IgD-negative memory B cell (primary cell): Measurements from ENCODE around the gene GSTM3. TPM values are rescaled to one million over a fixed set of nuclear protein-coding genes. Genes with fewer than 3 reads are reported as not detected.
A peak's percentile ranks its signal among the peaks of the same experiment; 100 is the strongest.

Experiments
- H3K27ac Mint-ChIP-seq, 3 donors: one replicate each; pipeline ENCODE4 v1.8.0; 2020 to 2022; ENCODE audit warnings: mild to moderate bottlenecking in 3 of 3, mixed read lengths in 3 of 3, moderate library complexity in 1 of 3
- H3K27me3 Mint-ChIP-seq: one replicate; pipeline ENCODE4 v1.8.0; 2021; ENCODE audit warnings: mixed read lengths
- H3K36me3 Mint-ChIP-seq: one replicate; pipeline ENCODE4 v1.8.0; 2020; ENCODE audit warnings: mild to moderate bottlenecking, mixed read lengths
- H3K4me1 Mint-ChIP-seq, 3 donors: one replicate each; pipeline ENCODE4 v1.8.0; 2020 to 2022; ENCODE audit warnings: mixed read lengths in 3 of 3, mild to moderate bottlenecking in 1 of 3
- H3K4me3 Mint-ChIP-seq, 4 donors: one replicate each; pipeline ENCODE4 v1.8.0; 2020 to 2022; ENCODE audit warnings: mild to moderate bottlenecking in 4 of 4, mixed read lengths in 4 of 4, moderate library complexity in 3 of 4
- H3K9me3 Mint-ChIP-seq, 3 donors: one replicate each; pipeline ENCODE4 v1.8.0; 2020 to 2021; ENCODE audit warnings: mixed read lengths in 3 of 3, mild to moderate bottlenecking in 1 of 3
- polyA plus RNA-seq: library from polyadenylated mRNA; unstranded; fragments of 300-500 nt; fragmentation: Illumina TruSeq; gene quantifications from one replicate; pipeline ENCODE4 v1.2.3, GENCODE V29; 2021

The GSTM3 gene
- 4.6 TPM for polyA plus RNA-seq

DNA sequence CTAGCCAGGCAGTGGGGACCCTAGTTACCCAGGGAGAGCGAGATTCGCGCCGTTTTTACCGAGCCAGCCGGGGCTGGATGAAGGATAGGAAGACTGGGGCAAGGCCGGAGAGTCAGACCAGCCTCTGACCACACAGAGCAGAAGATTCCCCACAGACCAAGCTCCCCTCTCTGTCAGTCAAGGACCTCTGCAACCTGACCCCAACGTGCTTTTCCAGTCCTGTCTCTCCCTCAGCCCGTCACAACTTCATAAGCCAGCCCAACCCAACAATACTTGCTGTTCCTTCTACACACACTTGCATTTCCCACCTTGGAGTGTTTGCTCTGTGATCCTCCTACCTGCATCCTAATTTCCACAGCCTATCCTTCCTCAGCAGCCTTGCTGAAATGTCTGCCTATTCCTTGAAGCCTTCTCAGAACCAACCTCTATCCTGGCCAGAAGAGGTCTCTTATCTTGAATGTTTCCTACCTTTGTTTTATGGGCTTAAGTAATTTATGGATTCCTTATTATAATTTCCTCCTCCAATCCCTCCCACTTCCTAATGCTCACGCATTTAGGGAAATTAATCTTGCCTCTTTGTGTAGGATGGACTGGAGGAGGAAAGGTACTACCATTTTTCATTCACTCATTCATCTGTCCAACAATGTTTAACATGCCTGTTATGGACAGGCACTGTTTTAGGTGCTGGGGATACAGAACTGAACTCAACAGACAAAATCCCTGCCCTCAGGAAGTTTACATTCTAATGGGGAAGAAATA lies at the start of gene GSTM3:
TSS of gene GSTM3 (minus strand) at position 424 of the 759 bp plus-strand sequence. CDS start 751 bp downstream, outside the sequence.
- H3K4me3 Mint-ChIP-seq, result peak within 1 kb of the TSS; percentile 62 to 94 (median 80)
- peaks cover 11% of the 10 kb centered on the region for H3K27me3 Mint-ChIP-seq
- H3K4me1 Mint-ChIP-seq, result peaks cover 4 to 10% (median 4%) of the 10 kb centered on the region in 3 donors
- H3K36me3 Mint-ChIP-seq, result no peaks in the 10 kb centered on the region
- H3K27ac Mint-ChIP-seq, result no peak within 1 kb of the TSS
- H3K9me3 Mint-ChIP-seq, result no peaks in the 10 kb centered on the region

DNA sequence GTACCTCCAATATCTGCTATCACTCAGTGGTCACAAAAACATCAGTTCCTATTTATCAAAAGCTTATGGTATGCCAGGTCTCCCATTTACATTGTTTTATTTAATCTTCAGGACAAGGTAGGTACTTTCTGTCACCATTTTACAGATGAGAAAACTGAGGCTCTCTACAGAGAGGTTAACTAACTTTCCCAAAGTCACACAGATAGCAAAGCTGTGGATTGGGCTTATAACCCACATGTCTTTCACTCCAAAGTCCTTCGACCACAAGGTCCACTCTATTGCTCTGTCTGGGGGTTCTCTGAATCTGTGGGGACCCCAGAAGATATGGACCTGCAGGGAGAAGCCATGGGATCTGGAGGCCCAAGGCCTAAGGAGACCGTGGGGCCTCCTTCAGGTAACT lies 49.5 kb upstream of the GSTM3 start:
- Mint-ChIP-seq H3K4me3 (no peak overlapping the region), H3K4me1 (peaks cover 0 to 2% (median 0%) of the 10 kb centered on the region in 3 donors), H3K27me3 (peaks cover 8% of the 10 kb centered on the region), H3K9me3 (no peaks in the 10 kb centered on the region), H3K36me3 (no peaks in the 10 kb centered on the region), H3K27ac (no peak overlapping the region)

DNA sequence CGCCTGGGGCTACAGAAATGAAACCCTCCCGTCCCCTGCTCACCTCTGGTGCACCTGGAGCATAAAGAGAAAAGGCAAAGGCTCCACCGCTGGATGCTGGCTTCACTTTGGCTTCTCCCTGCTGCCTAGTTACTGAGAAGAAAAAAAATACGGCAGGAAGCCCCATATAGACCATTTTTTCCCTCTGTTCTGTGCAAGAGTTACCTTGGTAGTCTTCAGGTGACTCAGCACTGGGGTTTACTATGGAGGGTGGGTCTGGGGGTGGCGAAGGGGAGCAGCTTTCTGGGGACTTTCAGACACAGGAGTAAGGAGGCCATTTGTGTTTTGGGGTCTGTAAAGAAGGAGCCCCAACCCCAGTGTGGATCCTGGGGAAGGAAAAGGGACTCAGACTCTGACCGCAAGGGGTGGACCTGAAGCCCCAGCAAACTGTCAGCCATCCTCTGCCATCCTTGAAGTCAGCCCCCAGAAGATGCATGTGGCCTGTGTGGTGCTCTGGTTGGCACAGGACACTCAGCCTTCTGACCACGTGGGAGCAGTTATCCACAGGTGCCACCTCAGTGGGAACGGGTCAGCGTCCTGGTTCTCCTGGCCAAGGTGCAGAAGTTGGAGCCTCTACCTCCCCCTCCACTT lies 48.8 kb upstream of the GSTM3 start:
- Mint-ChIP-seq H3K4me3 (no peak overlapping the region), H3K27me3 (peaks cover 8% of the 10 kb centered on the region), H3K36me3 (no peaks in the 10 kb centered on the region), H3K4me1 (peaks cover 0 to 2% (median 0%) of the 10 kb centered on the region in 3 donors), H3K27ac (no peak overlapping the region), H3K9me3 (no peaks in the 10 kb centered on the region)

DNA sequence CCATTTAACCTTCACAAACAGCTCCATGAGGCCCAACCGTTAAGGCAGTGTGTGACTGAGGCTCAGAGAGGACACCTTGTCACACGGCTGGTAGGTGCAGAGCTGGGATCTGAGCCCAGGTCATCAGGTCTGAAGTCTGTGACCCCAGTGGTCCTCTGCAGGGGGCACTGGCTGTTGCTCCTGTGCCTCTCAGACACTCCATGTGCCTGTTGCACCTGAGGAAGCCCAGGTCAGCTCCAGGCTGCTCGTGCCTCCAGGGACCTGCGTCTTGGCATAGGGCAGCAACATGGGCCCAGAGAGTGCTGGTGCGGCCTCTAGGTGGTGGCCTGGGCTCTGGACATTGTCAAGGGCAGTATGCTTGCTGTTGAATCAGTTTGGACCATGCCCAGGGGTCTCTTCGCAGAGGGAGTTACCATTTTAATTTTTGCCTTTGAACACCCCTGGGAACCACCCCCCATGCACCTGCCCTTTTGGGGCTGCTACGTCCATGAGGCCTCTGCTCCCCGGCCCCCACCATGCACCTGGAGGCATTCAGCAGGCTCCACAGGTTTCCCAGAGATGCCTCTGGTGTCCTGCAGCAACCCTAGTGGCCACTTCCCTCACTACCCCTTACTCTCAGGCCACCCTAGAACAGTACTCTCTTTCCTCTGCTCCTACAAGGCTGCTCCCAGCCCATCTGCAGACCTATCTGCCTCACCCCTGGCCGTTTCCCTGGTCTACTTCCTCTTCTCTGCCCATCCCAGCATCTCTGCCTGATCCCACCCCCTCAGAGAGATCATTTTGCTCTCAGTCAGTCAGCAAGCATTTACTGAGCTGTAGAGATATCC lies 48.1 kb upstream of the GSTM3 start:
- H3K4me1 Mint-ChIP-seq, result peaks cover 0 to 2% (median 0%) of the 10 kb centered on the region in 3 donors
- no peak overlapping the region for H3K4me3 Mint-ChIP-seq
- no peaks in the 10 kb centered on the region for H3K36me3 Mint-ChIP-seq
- H3K27me3 Mint-ChIP-seq, result peaks cover 6% of the 10 kb centered on the region
- H3K9me3 Mint-ChIP-seq, result no peaks in the 10 kb centered on the region
- no peak overlapping the region for H3K27ac Mint-ChIP-seq

DNA sequence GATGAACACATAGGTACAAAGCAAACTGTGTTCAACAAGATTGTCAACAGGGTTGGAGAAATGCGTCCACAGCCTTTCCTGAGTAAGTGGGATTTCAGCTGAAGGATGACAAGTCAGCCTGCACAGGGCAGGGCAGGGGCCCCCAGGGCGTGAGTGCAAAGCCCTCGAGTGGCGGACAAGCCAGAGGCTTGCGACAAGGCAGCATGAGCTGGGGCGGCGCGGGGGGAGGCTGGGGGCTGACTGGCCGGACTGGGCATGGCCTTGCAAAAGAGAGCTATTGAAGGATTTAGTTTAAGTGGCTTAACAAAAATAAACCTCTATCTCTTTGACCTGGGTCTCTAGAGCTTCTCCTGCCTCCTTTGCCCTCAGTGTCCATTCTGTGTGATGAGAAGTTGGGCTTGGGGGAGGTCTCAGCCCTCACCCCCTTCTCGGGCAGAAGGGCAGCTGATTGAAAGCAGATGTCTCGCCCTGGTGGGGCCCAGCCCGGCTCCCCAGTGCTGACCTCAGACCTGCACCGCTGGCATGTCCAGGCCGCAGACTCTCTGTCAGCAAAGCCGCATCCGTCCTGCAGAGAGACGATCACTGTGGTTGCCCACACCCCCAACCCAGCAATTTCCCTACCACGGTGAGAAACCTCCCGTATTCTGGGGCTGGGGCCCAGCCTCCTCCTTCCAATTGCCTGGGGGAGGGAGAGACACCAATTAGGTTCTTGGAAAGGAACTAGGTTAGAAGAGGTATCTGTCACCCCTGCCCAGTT lies 47.2 kb upstream of the GSTM3 start:
- peaks cover 0 to 2% (median 0%) of the 10 kb centered on the region in 3 donors for H3K4me1 Mint-ChIP-seq
- no peak overlapping the region for H3K4me3 Mint-ChIP-seq
- no peaks in the 10 kb centered on the region for H3K9me3 Mint-ChIP-seq
- H3K27ac Mint-ChIP-seq, result no peak overlapping the region
- H3K36me3 Mint-ChIP-seq, result no peaks in the 10 kb centered on the region
- H3K27me3 Mint-ChIP-seq, result peaks cover 4% of the 10 kb centered on the region

DNA sequence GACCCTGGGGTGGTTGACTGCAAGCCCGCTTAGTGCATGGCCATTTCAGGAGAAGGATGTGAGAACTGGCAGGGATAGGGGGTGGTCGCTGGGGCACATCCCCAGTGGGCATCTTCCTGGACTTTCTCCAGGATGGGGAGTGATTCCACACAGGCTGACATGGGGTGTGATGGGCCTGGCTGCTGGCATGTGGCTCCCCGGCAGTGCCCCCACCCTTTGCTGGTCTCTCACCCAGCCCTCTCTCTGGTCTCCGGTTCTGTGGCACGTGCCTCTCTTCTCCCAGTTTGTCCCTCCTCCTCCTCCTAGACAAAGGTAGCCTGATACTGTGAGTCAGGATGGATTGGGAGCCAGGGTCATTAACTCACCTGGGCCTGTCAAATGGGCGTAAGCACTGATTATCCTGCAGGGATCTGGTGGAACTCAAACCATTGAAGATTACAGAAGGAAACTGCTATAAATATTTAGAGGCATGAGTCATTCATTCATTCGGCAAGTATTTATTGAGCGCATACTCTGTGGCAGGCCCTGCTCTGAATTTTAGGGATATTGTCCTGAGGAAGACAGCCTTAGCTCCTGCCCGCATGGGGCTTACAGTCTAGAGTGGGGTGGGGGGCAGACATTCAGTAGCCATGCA lies 46.5 kb upstream of the GSTM3 start:
- no peak overlapping the region for H3K27ac Mint-ChIP-seq
- H3K9me3 Mint-ChIP-seq, result no peaks in the 10 kb centered on the region
- no peak overlapping the region for H3K4me3 Mint-ChIP-seq
- peaks cover 4% of the 10 kb centered on the region for H3K27me3 Mint-ChIP-seq
- H3K4me1 Mint-ChIP-seq, result peaks cover 0 to 2% (median 0%) of the 10 kb centered on the region in 3 donors
- H3K36me3 Mint-ChIP-seq, result no peaks in the 10 kb centered on the region

DNA sequence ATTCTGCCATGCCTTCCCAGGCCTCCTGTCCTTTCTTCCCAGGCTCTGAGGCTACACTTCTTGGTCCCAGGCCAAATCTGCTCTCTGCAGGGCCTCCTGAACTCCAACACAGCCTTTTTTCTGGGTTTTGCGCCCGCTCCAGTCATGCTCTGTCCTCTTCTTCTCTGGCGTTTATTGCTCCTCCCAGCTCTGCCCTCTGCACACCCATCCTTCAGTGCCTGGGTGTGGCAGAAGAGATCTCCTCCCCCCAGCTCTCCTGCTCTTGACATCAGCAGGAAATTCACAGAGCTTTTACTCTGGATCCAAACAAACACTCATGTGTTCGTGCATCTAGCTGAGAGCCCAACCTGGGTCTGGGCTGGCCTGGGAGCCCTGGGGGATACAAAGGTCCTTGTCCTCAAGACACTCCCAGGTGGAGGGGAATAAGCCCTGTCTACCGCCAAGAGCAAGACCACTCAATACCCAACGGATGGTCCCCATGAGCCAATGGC lies 45.7 kb upstream of the GSTM3 start:
- Mint-ChIP-seq H3K36me3 (no peaks in the 10 kb centered on the region), H3K27ac (no peak overlapping the region), H3K4me1 (peaks cover 0 to 2% (median 0%) of the 10 kb centered on the region in 3 donors), H3K27me3 (peaks cover 4% of the 10 kb centered on the region), H3K9me3 (no peaks in the 10 kb centered on the region), H3K4me3 (no peak overlapping the region)

DNA sequence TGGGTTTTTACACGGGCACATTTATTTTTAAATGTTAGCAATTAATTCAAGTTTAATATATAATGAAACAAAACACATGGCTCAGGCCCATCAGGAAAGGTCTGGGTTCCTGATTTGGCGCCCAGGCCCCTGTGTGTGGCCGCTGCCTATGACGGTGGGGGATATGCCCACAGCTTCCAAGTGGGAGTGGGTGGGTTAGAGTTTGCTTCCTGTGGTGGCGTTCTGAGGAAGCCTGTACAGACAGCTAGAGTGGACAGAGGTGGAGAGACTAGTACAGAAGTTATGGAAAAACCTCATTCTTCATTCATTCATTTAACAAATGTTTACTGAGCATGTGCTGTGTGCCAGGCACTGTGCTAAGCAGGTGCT lies 45.3 kb upstream of the GSTM3 start:
- Mint-ChIP-seq H3K27me3 (peaks cover 4% of the 10 kb centered on the region), H3K4me3 (no peak overlapping the region), H3K36me3 (no peaks in the 10 kb centered on the region), H3K9me3 (peaks cover 0 to under 1% (median 0%) of the 10 kb centered on the region in 3 donors), H3K27ac (no peak overlapping the region), H3K4me1 (peaks cover 0 to 2% (median 0%) of the 10 kb centered on the region in 3 donors)

DNA sequence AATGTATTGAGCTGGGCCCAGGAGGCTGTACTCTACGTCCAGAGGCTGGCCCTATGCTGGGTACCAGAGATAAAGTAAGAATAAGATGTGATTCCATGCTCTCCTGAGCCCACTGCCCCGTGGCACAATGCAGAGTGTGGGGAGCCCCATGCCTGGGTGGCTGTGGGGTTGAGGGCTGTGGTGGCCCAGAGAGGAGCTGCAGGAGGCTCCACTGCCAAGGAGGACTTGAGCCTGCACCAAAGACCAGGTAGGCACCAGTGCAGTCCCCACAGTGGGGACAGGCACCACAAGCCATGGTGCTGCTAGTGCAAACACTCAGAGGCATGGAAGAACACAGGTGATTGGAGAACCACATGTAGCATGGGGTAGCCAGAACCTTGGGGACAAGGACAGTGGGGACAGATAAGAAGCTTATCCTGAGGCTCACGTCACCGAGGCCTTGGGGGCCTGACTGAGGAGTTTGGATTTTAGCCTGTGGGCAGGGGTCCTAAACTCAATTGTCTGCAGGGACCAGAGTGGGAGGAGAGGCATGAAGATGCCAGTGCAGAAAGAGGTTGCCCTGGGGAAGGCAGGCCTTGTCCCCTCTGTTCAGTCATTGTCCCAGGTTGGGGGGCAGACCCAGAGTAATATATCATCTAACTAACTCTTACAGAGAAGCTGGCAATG lies 44.7 kb upstream of the GSTM3 start:
- Mint-ChIP-seq H3K27ac (peak overlapping the region in 1 of 3 donors; percentile 55), H3K4me3 (no peak overlapping the region), H3K36me3 (no peaks in the 10 kb centered on the region), H3K4me1 (peaks cover 0 to 2% (median 0%) of the 10 kb centered on the region in 3 donors), H3K27me3 (peaks cover 4% of the 10 kb centered on the region), H3K9me3 (peaks cover 0 to 6% (median 0%) of the 10 kb centered on the region in 3 donors)

DNA sequence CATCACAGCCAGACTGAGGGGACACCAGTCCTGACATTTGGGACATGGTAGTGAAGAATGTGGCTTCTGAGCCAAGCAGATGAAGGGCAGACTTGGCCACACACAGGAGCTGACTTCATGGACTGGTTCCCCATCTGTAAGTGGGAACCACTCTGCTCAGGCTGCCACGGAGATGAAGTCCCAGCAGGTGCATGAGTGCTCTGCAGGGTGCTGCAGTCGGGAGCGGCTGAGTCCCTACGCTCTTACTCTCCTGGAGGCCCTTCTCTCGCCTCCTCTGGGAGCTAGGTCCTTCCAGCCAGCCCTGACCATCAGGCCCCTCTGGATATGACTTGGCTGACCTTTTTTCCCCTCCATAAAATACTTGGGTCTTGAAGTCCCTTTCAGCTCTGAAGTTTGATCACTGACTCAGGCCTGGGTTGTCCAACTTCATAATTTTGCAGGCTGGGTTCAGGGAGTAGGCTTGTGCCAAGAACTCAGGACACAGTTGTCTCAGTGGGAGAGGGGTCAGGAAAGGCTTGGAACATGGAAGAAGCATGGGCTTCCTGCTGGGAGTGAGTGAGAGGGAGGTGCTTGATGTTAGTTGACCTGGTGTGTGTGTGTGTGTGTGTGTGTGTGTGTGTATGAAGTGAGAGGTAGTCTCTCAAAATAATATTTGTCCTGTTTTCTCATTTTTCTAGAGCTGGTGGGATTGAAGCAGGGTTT lies 43.9 kb upstream of the GSTM3 start:
- peaks cover 4% of the 10 kb centered on the region for H3K27me3 Mint-ChIP-seq
- no peak overlapping the region for H3K4me3 Mint-ChIP-seq
- H3K36me3 Mint-ChIP-seq, result no peaks in the 10 kb centered on the region
- H3K27ac Mint-ChIP-seq, result peak overlapping the region in 1 of 3 donors; percentile 55
- H3K4me1 Mint-ChIP-seq, result no peaks in the 10 kb centered on the region
- peaks cover 0 to 8% (median 0%) of the 10 kb centered on the region in 3 donors for H3K9me3 Mint-ChIP-seq

DNA sequence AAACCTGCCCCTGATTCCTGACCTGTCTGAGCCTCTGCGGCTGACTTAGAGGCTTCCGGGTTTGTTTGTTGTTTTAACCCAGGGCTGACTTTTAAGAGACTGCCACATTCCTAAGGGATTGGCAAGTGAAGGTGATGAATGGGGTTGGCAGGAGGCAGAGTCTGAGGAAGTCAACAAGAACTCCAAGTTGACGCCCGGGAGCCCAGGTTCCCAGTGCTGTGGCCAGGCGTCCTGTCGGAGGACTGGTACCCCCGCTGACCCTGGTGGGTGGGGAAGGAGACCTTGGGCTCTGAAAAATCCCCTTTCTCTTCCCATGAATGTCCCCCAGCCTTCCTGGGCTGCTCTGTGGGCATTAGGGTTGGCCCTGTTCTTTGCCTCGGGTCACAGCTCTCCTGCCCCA lies 42.6 kb upstream of the GSTM3 start:
- H3K27ac Mint-ChIP-seq, result no peak overlapping the region
- peaks cover 2% of the 10 kb centered on the region for H3K27me3 Mint-ChIP-seq
- H3K9me3 Mint-ChIP-seq, result peaks cover 0 to 8% (median 0%) of the 10 kb centered on the region in 3 donors
- no peaks in the 10 kb centered on the region for H3K36me3 Mint-ChIP-seq
- no peak overlapping the region for H3K4me3 Mint-ChIP-seq
- H3K4me1 Mint-ChIP-seq, result no peaks in the 10 kb centered on the region

DNA sequence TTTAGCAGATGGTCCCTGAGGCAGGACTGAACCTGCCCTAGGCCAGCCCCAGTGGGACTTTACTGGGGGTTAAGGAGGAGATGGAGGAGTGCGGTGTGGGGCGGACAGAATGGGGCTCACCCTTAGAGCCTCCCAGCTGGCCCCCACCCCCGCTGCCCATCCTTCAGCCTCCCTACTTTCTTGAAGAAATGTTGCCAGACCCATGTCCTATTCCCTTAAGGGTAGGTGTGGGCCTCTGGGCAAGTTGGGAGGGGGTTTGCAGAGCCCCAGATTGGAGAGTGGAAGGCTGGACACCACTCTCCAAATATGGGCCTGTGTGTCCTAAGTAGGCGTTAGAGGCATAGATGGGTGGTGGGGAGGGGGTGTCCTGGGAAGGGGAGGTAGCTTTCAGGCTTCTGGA lies 42.1 kb upstream of the GSTM3 start:
- Mint-ChIP-seq H3K27ac (no peak overlapping the region), H3K4me1 (no peaks in the 10 kb centered on the region), H3K9me3 (peaks cover 0 to 8% (median 0%) of the 10 kb centered on the region in 3 donors), H3K27me3 (peaks cover 2% of the 10 kb centered on the region), H3K4me3 (no peak overlapping the region), H3K36me3 (no peaks in the 10 kb centered on the region)

DNA sequence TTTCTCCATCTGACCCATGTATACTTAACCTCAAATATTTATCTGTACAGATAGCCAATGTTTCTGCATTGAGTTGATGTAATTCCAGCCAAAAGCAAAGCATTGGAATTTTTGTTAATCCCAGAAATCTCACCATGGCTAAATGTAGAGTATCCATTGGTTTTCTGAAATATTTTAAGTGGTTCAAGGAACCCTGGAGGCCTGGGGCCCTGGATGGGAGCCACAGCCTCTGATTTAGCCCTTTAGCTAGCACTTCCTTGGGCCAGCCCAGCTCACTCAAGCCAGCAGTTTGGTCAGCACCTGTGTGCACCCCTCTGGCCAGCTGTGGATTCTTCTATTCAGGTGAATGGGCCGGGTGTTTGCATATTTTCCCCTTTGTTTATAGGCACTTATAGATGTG lies 41.7 kb upstream of the GSTM3 start:
- peaks cover 0 to 8% (median 0%) of the 10 kb centered on the region in 3 donors for H3K9me3 Mint-ChIP-seq
- H3K36me3 Mint-ChIP-seq, result no peaks in the 10 kb centered on the region
- H3K27me3 Mint-ChIP-seq, result peaks cover 2% of the 10 kb centered on the region
- no peaks in the 10 kb centered on the region for H3K4me1 Mint-ChIP-seq
- H3K4me3 Mint-ChIP-seq, result no peak overlapping the region
- no peak overlapping the region for H3K27ac Mint-ChIP-seq
